Measurements from ENCODE around the gene ATOH8. TPM values are rescaled to one million over a fixed set of nuclear protein-coding genes. Genes with fewer than 3 reads are reported as not detected.

Gene ATOH8
- total and polyA plus RNA-seq, 2 donors from 2014 or later: 11.2 to 18.6 TPM

- H3K27me3 ChIP-seq (ENCODE audit: control insufficient read depth, insufficient read depth, low read length): no peaks in the 10 kb centered on the region
- intact Hi-C loops (cut with DNase I): no loop called here
- TF ChIP-seq, protein P1, sequence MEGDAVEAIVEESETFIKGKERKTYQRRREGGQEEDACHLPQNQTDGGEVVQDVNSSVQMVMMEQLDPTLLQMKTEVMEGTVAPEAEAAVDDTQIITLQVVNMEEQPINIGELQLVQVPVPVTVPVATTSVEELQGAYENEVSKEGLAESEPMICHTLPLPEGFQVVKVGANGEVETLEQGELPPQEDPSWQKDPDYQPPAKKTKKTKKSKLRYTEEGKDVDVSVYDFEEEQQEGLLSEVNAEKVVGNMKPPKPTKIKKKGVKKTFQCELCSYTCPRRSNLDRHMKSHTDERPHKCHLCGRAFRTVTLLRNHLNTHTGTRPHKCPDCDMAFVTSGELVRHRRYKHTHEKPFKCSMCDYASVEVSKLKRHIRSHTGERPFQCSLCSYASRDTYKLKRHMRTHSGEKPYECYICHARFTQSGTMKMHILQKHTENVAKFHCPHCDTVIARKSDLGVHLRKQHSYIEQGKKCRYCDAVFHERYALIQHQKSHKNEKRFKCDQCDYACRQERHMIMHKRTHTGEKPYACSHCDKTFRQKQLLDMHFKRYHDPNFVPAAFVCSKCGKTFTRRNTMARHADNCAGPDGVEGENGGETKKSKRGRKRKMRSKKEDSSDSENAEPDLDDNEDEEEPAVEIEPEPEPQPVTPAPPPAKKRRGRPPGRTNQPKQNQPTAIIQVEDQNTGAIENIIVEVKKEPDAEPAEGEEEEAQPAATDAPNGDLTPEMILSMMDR (IDR thresholded peaks at IDR 0.05; ENCODE audit: borderline replicate concordance, extremely low read depth, insufficient read depth): no peak
- H3K4me3 ChIP-seq (ENCODE audit: low read length in 3 of 3): no peak overlapping the region
- FAIRE-seq (no peak), DNase-seq (no peak)
- H3K9ac ChIP-seq (ENCODE audit: low read length in 3 of 3): no peak overlapping the region
- no peak overlapping the region for H3K27ac ChIP-seq (ENCODE audit: low read depth in 2 of 2, low read length in 2 of 2)
- H3K36me3 ChIP-seq (ENCODE audit: control insufficient read depth in 2 of 3, insufficient read depth in 3 of 3, low read length in 3 of 3): no peaks in the 10 kb centered on the region
- H3K4me1 ChIP-seq (ENCODE audit: control insufficient read depth in 2 of 3, insufficient read depth in 2 of 3, low read depth in 1 of 3, low read length in 3 of 3): peaks cover 0 to 6% (median 3%) of the 10 kb centered on the region in 3 donors
- H3K9me3 ChIP-seq (ENCODE audit: control insufficient read depth in 2 of 3, insufficient read depth in 1 of 3, low read length in 3 of 3): no peaks in the 10 kb centered on the region
These were observed 30.7 kb downstream of the ATOH8 start for GRCh38 chr2:85784474-85784986.

DNA sequence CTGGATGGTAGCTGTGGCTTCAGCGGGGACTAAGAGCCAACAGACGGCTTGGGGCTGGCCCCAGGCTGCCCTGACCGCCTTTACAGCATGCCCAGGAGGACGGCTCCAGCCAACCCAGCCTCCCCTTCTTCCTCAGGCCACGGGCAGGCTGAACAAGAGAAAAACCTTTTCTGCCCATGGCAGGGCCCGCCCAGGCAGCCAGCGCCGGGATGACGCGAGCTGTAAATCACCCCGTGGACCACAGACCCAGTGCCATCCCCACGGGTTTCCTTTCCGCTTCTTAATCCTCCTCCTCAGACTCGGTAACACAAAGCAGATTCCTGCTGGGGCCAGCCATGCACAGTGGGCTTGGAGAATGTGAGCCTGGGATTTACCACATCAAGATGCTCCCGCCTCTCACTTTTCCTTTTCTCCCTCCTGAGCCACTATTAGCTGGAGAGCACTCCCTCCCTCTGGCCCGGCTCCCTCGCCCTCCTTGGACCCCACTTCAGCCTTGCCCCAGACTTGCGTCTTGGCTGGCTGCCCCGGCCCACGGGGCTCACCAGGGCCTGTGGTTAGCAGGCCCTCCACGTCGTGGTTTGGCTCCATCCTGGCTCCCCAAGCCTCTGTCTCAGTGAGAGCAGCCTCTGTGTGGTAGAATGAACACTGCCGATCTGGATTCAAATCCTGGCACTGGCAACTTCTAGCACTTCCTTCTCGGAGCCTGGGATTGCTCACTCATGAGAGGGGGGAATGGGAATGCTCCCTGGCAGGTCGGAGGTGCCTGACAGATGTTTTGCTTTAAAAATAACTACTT, 31.4 kb downstream of the ATOH8 start:
- Histone ChIP-seq H3K4me3 (ENCODE audit: low read length in 3 of 3) (no peak overlapping the region), H3K36me3 (ENCODE audit: control insufficient read depth in 2 of 3, insufficient read depth in 3 of 3, low read length in 3 of 3) (no peaks in the 10 kb centered on the region), H3K9ac (ENCODE audit: low read length in 3 of 3) (no peak overlapping the region), H3K9me3 (ENCODE audit: control insufficient read depth in 2 of 3, insufficient read depth in 1 of 3, low read length in 3 of 3) (no peaks in the 10 kb centered on the region), H3K4me1 (ENCODE audit: control insufficient read depth in 2 of 3, insufficient read depth in 2 of 3, low read depth in 1 of 3, low read length in 3 of 3) (peaks cover 0 to 6% (median 3%) of the 10 kb centered on the region in 3 donors), H3K27me3 (ENCODE audit: control insufficient read depth, insufficient read depth, low read length) (no peaks in the 10 kb centered on the region), H3K27ac (ENCODE audit: low read depth in 2 of 2, low read length in 2 of 2) (no peak overlapping the region)
- TF ChIP-seq, protein P1 (IDR thresholded peaks at IDR 0.05; ENCODE audit: borderline replicate concordance, extremely low read depth, insufficient read depth): no peak
- FAIRE-seq (no peak), DNase-seq (peak in 4 of 5 donors; percentile 71 to 75 (median 72))
- intact Hi-C loops (cut with DNase I): no loop called here

DNA sequence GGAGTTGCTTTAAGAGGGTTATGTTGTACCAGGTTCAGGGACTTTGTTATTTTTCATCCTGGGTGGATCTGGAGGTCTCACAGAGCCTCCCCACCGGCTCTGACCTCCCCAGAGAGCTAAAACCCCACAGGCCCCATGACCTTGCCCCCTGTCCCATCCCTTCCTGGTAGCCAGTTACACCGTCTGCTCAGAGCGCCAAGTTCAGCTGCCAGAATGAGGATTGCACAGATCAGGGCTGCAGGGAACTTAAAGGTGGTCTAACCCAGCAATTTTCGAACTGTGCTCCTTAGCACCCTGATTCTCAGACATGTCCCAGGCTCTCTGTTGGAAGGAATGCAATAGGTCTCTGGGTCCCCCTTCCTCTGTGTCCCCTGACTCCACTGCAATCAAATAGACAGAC, 32.1 kb downstream of the ATOH8 start:
- Histone ChIP-seq H3K4me3 (ENCODE audit: low read length in 3 of 3) (no peak overlapping the region), H3K4me1 (ENCODE audit: control insufficient read depth in 2 of 3, insufficient read depth in 2 of 3, low read depth in 1 of 3, low read length in 3 of 3) (peaks cover 0 to 8% (median 3%) of the 10 kb centered on the region in 3 donors), H3K27me3 (ENCODE audit: control insufficient read depth, insufficient read depth, low read length) (no peaks in the 10 kb centered on the region), H3K9ac (ENCODE audit: low read length in 3 of 3) (no peak overlapping the region), H3K9me3 (ENCODE audit: control insufficient read depth in 2 of 3, insufficient read depth in 1 of 3, low read length in 3 of 3) (no peaks in the 10 kb centered on the region), H3K36me3 (ENCODE audit: control insufficient read depth in 2 of 3, insufficient read depth in 3 of 3, low read length in 3 of 3) (no peaks in the 10 kb centered on the region), H3K27ac (ENCODE audit: low read depth in 2 of 2, low read length in 2 of 2) (no peak overlapping the region)
- TF ChIP-seq, protein P1 (IDR thresholded peaks at IDR 0.05; ENCODE audit: borderline replicate concordance, extremely low read depth, insufficient read depth): no peak
- DNase-seq (peak in 1 of 5 donors; percentile 25), FAIRE-seq (no peak)
- intact Hi-C loops (cut with DNase I): no loop called here
